OCI-LY7 (cell line): ENCODE results near the gene XIST.

Experiments used
- EZH2phosphoT487 ChIP-seq: fragments of 200-600 bp; sonication (generic); IDR thresholded peaks from 2 replicates; pipeline ENCODE4 v1.6.1; 2018; ENCODE audit warnings: low read depth, borderline replicate concordance, mild to moderate bottlenecking, mixed run types, antibody characterized with exemption, low read length, moderate library complexity, mixed read lengths
- TF ChIP-seq, protein P1 (sequence below): fragments of 200-600 bp; sonication (generic); conservative IDR thresholded peaks from 2 replicates; pipeline ENCODE4 v1.5.1; 2014; ENCODE audit warnings: mild to moderate bottlenecking, antibody characterized with exemption, low read length, moderate library complexity, mixed read lengths

- TF ChIP-seq, protein P1, sequence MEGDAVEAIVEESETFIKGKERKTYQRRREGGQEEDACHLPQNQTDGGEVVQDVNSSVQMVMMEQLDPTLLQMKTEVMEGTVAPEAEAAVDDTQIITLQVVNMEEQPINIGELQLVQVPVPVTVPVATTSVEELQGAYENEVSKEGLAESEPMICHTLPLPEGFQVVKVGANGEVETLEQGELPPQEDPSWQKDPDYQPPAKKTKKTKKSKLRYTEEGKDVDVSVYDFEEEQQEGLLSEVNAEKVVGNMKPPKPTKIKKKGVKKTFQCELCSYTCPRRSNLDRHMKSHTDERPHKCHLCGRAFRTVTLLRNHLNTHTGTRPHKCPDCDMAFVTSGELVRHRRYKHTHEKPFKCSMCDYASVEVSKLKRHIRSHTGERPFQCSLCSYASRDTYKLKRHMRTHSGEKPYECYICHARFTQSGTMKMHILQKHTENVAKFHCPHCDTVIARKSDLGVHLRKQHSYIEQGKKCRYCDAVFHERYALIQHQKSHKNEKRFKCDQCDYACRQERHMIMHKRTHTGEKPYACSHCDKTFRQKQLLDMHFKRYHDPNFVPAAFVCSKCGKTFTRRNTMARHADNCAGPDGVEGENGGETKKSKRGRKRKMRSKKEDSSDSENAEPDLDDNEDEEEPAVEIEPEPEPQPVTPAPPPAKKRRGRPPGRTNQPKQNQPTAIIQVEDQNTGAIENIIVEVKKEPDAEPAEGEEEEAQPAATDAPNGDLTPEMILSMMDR, result no peak
- no peak for TF ChIP-seq EZH2phosphoT487
Measured at GRCh38 chrX:73831500-73831899, 21.0 kb downstream of the XIST start.
